Effector memory CD4-positive, alpha-beta T cell (primary cell): ENCODE measurements around the gene HAVCR1.
"Not testable (repeated sequence)": the region's sequence is repeated elsewhere in the genome, so short reads cannot be mapped to it uniquely, and the experiment has no call there.

Experiments used
- DNase-seq, 3 donors: peaks; one replicate each; pipeline ENCODE4 v3.0.0-alpha.2; 2020
- H3K27ac ChIP-seq: 2 replicates; pipeline ENCODE4 v1.7.0; 2013; ENCODE audit warnings: mild to moderate bottlenecking, low read length, moderate library complexity; ENCODE audit not compliant: insufficient read depth, poor library complexity, severe bottlenecking
- H3K27me3 ChIP-seq: replicated peaks from 2 replicates; pipeline ENCODE4 v1.7.0; 2013; ENCODE audit warnings: mild to moderate bottlenecking, low read length; ENCODE audit not compliant: insufficient read depth, control insufficient read depth, poor library complexity, severe bottlenecking
- H3K36me3 ChIP-seq: 2 replicates; pipeline ENCODE4 v1.7.0; 2013; ENCODE audit warnings: mild to moderate bottlenecking, low read length, moderate library complexity; ENCODE audit not compliant: control insufficient read depth, insufficient read depth
- H3K4me1 ChIP-seq: 2 replicates; pipeline ENCODE4 v1.7.0; 2013; ENCODE audit warnings: low read length, mild to moderate bottlenecking; ENCODE audit not compliant: control insufficient read depth, insufficient read depth, poor library complexity, severe bottlenecking
- H3K4me3 ChIP-seq: 2 replicates; pipeline ENCODE4 v1.7.0; 2013; ENCODE audit warnings: low read length, low read depth, mild to moderate bottlenecking; ENCODE audit not compliant: insufficient read depth, poor library complexity, severe bottlenecking
- H3K9me3 ChIP-seq: 2 replicates; pipeline ENCODE4 v1.7.0; 2013; ENCODE audit warnings: mild to moderate bottlenecking, low read length, moderate library complexity; ENCODE audit not compliant: control insufficient read depth

The HAVCR1 gene

GRCh38 chr5:157029457-157029856 is 29.5 kb downstream of the HAVCR1 start:
- Histone ChIP-seq H3K4me3 (no peak overlapping the region), H3K4me1 (no peaks in the 10 kb centered on the region), H3K27ac (no peak overlapping the region), H3K9me3 (no peaks in the 10 kb centered on the region), H3K36me3 (no peaks in the 10 kb centered on the region), H3K27me3 (no peaks in the 10 kb centered on the region)
- DNase-seq, result no peak

GRCh38 chr5:157027663-157028062 is 31.3 kb downstream of the HAVCR1 start:
- not testable (repeated sequence) for H3K27ac ChIP-seq, H3K36me3 ChIP-seq, H3K27me3 ChIP-seq, DNase-seq, H3K4me1 ChIP-seq, H3K9me3 ChIP-seq, H3K4me3 ChIP-seq

- H3K4me1 ChIP-seq, result no peaks in the 10 kb centered on the region
- no peak for DNase-seq
- no peak overlapping the region for H3K27ac ChIP-seq
- H3K27me3 ChIP-seq, result no peaks in the 10 kb centered on the region
- H3K4me3 ChIP-seq, result no peak overlapping the region
- H3K9me3 ChIP-seq, result no peaks in the 10 kb centered on the region
- no peaks in the 10 kb centered on the region for H3K36me3 ChIP-seq
Measured at GRCh38 chr5:157026789-157027424, 32.0 kb downstream of the HAVCR1 start.

DNA sequence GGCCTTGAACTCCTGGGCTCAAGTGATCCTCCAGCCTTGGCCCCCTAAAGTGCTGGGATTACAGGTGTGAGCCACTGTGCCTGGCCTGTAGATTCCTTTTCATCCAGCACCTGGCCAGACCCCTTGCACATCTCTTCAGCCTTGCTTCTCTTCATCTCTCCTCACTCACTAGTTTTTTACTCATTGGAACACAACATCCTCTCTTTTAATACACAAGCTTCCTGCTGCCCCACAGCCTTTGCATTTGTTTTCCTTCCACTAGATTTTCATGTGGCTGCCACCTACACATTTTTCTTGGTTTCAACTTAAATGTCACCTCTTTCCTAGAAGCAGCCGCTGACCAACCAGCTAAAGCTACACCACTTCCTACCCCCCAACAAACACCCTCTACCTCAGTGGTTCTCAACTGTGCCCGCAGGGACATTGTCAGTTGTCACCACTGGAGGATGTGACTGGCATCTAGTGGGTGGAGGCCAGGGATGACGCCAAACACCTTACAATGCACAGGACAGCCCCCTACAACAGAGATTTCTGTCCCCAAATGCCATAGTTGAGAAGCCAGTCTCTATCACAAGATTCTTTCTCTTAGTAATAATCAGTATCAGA is 33.7 kb downstream of the HAVCR1 start:
- H3K27me3 ChIP-seq, result no peaks in the 10 kb centered on the region
- peak; percentile 1 to 2 (median 2) for DNase-seq
- no peaks in the 10 kb centered on the region for H3K36me3 ChIP-seq
- no peak overlapping the region for H3K27ac ChIP-seq
- no peak overlapping the region for H3K4me3 ChIP-seq
- no peaks in the 10 kb centered on the region for H3K4me1 ChIP-seq
- no peaks in the 10 kb centered on the region for H3K9me3 ChIP-seq

GRCh38 chr5:157024208-157024959 is 34.5 kb downstream of the HAVCR1 start:
- H3K36me3 ChIP-seq, result no peaks in the 10 kb centered on the region
- no peaks in the 10 kb centered on the region for H3K9me3 ChIP-seq
- H3K4me3 ChIP-seq, result no peak overlapping the region
- DNase-seq, result no peak
- H3K27ac ChIP-seq, result no peak overlapping the region
- H3K4me1 ChIP-seq, result no peaks in the 10 kb centered on the region
- no peaks in the 10 kb centered on the region for H3K27me3 ChIP-seq

DNA sequence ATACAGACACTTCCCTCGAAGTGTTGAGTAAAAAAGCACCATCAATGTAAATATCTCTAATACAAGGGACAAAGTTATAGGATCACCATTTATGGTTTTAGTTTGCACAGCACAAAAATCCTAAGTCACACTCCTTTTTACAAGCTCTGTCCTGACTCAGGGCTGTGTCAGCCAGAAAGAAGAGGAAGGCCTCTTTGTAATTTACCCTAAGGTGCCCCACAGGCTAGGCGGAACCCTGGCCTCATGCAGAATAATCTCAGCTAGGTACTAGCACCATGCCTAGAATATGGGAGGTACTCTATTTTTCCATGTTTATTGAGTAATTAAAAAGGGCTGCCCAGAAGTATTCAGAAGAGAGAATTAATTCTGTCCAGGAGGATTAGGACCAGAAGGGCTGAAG is 36.9 kb downstream of the HAVCR1 start:
- Histone ChIP-seq H3K4me1 (no peaks in the 10 kb centered on the region), H3K27ac (no peak overlapping the region), H3K27me3 (no peaks in the 10 kb centered on the region), H3K36me3 (no peaks in the 10 kb centered on the region), H3K4me3 (no peak overlapping the region), H3K9me3 (no peaks in the 10 kb centered on the region)
- no peak for DNase-seq

DNA sequence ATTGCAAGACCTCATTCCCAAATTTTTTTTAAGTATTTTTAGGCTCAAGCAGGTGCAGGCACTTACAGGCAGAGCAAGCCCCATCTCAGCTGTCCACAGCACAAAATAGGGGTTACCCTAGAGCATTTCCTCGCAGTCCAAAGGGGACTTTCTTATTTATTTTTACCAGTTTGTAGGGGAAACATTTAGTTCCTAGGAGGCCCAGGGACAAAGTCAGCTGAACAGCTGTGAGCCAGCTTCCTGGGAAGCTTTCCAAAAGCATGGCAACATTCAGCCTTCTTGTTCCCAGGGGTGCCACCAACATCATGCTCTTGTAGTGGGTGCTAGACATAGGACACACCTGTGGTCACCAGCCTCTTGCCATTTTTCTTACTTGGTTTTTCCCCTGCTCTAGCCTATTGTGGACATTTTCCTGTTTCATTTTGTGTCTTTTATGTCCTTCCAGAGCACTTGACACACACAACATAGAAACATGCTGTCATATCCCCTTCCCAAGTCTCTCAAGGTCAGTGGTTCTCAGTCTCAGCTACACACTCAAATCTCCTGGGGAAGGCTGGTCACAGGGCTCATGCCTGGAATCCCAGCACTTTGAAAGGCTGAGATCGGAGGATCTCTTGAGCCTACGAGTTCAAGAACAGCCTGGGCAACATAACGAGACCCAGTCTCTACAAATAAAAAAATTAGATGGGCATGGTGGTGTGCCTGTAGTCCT is 38.2 kb downstream of the HAVCR1 start:
- no peak for DNase-seq
- H3K27ac ChIP-seq, result no peak overlapping the region

DNA sequence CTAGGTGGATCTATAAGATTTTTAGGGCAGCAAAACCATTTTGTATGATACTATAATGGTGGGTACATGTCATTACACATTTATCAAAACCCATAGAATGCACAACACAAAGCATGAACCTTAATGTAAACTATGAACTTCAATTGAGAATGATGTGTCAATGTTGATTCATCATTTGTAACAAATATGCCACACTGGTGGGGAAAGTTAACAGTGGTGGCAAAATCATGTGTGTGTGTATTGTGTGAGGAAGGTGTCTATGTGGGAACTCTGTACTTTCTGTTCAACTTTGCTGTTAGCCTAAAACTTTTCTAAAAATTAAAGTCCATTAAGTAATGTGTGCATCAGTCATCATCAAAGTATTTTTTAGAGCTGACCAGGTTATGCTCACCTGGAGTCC is 38.9 kb downstream of the HAVCR1 start:
- no peaks in the 10 kb centered on the region for H3K27me3 ChIP-seq
- no peaks in the 10 kb centered on the region for H3K9me3 ChIP-seq
- no peak overlapping the region for H3K27ac ChIP-seq
- H3K4me3 ChIP-seq, result no peak overlapping the region
- no peaks in the 10 kb centered on the region for H3K4me1 ChIP-seq
- no peak for DNase-seq
- no peaks in the 10 kb centered on the region for H3K36me3 ChIP-seq

More for the DNA sequence above, 38.2 kb downstream of the HAVCR1 start:
- no peaks in the 10 kb centered on the region for H3K36me3 ChIP-seq
- no peaks in the 10 kb centered on the region for H3K4me1 ChIP-seq
- H3K27me3 ChIP-seq, result no peaks in the 10 kb centered on the region
- no peaks in the 10 kb centered on the region for H3K9me3 ChIP-seq
- H3K4me3 ChIP-seq, result no peak overlapping the region

DNA sequence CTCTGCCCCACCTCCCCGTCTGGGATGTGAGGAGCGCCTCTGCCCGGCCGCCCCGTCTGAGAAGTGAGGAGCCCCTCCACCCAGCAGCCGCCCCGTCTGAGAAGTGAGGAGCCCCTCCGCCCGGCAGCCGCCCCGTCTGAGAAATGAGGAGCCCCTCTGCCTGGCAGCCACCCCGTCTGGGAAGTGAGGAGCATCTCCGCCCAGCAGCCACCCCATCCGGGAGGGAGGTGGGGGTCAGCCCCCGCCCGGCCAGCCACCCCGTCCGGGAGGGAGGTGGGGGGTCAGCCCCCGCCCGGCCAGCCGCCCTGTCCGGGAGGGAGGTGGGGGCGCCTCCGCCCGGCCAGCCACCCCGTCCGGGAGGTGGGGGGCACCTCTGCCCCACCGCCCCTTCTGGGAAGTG is 44.8 kb downstream of the HAVCR1 start:
- not testable (repeated sequence) for DNase-seq, H3K36me3 ChIP-seq, H3K4me1 ChIP-seq, H3K9me3 ChIP-seq, H3K4me3 ChIP-seq, H3K27ac ChIP-seq, H3K27me3 ChIP-seq

DNA sequence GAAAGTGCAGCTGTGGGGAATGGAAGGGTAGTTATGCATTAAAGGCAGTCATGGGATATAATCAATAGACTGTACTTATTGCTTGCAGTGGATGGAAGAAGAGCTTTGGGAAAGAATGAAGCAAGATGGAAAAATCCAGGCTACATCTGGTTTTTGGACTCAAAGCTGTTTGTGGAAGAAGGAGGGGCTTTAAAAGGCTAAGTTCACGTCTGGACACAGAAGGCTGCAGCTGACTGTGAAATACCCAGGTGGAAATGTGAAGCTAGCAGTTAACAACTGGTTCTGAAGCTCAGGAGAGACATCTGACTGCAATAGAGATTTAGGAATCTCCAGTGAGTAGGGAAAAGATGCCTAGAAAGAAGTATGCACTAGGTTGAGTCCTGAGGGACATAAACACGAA is 52.7 kb downstream of the HAVCR1 start:
- Histone ChIP-seq H3K36me3 (no peaks in the 10 kb centered on the region), H3K9me3 (no peaks in the 10 kb centered on the region), H3K4me1 (no peaks in the 10 kb centered on the region), H3K27ac (no peak overlapping the region), H3K27me3 (no peaks in the 10 kb centered on the region), H3K4me3 (no peak overlapping the region)
- no peak for DNase-seq
